Endothelial cell of umbilical vein (primary cell): ENCODE data around the gene NSD1. TPM values are rescaled to one million over a fixed set of nuclear protein-coding genes. Genes with fewer than 3 reads are reported as not detected.

ENCODE experiments used
- BruUV-seq: library from RNA; stranded (reverse); fragments of 400-500 nt; replicated peaks from 2 replicates; lab custom pipeline; 2021; lab: Mats Ljungman, UMichigan
- CTCF ChIA-PET: fragments of 300-600, 350-600 bp; sonication (Branson Sonifier 250); formaldehyde crosslinking; loops from one replicate; lab custom pipeline; 2021; ENCODE audit warnings: antibody characterized with exemption, inconsistent platforms; lab: Charles Lee
- POLR2A ChIA-PET: fragments of 300-600, 350-600 bp; sonication (Branson Sonifier 250); formaldehyde crosslinking; loops from one replicate; lab custom pipeline; 2021; ENCODE audit warnings: antibody characterized with exemption, inconsistent platforms; lab: Charles Lee
- DNase-seq: peaks from one replicate; pipeline ENCODE4 v3.0.0-alpha.2; 2011; ENCODE audit warnings: low read depth, low spot score
- FAIRE-seq: peaks from 2 replicates; lab custom pipeline; 2011; peaks lifted over from hg19 to GRCh38; lab: Jason Lieb, UNC
- H2AFZ ChIP-seq: 2 replicates; pipeline ENCODE4 v1.6.0; 2012; ENCODE audit warnings: low read depth, low read length, control low read depth, inconsistent platforms
- H3K27ac ChIP-seq: 2 replicates; pipeline ENCODE4 v1.5.1; 2011; ENCODE audit warnings: low read depth, mild to moderate bottlenecking, control low read depth, low read length, moderate library complexity; ENCODE audit not compliant: insufficient read depth
- H3K27me3 ChIP-seq, 2 experiments: 2 replicates each; pipeline versions ENCODE4 v1.6.0 to v1.6.1; 2011; ENCODE audit warnings: low read length in 2 of 2, mixed read lengths in 1 of 2; ENCODE audit not compliant: control insufficient read depth in 2 of 2, insufficient read depth in 2 of 2
- H3K36me3 ChIP-seq, 2 experiments: 2 replicates in 1 of 2; 3 replicates in 1 of 2; pipeline ENCODE4 v1.5.1; 2011; ENCODE audit warnings: low read length in 2 of 2, mild to moderate bottlenecking in 1 of 2, moderate library complexity in 1 of 2; ENCODE audit not compliant: control insufficient read depth in 2 of 2, insufficient read depth in 2 of 2; ENCODE audit errors: extremely low read depth in 1 of 2
- H3K4me1 ChIP-seq: 3 replicates; pipeline ENCODE4 v1.5.1; 2011; ENCODE audit warnings: mild to moderate bottlenecking, low read length; ENCODE audit not compliant: control insufficient read depth, insufficient read depth; ENCODE audit errors: extremely low read depth
- H3K4me2 ChIP-seq: 2 replicates; pipeline ENCODE4 v1.6.1; 2011; ENCODE audit warnings: low read length, control low read depth, mixed read lengths; ENCODE audit not compliant: insufficient read depth
- H3K4me3 ChIP-seq, 3 experiments: fragments of 200-600 bp in 1 of 3; sonication (generic), shearing (Covaris generic) in 1 of 3; replicated peaks in 1 of 3; 2 replicates each; pipeline ENCODE4 v1.5.1; 2011 to 2016; ENCODE audit warnings: control low read depth in 3 of 3, low read length in 3 of 3, mild to moderate bottlenecking in 2 of 3, inconsistent platforms in 1 of 3, low read depth in 1 of 3, moderate library complexity in 1 of 3; ENCODE audit not compliant: insufficient read depth in 1 of 3
- H3K79me2 ChIP-seq: 2 replicates; pipeline ENCODE4 v1.6.0; 2012; ENCODE audit warnings: low read length, inconsistent platforms; ENCODE audit not compliant: control insufficient read depth, insufficient read depth
- H3K9ac ChIP-seq: replicated peaks from 2 replicates; pipeline ENCODE3; 2011; ENCODE audit warnings: low read length, control low read depth; ENCODE audit not compliant: insufficient read depth; ENCODE audit errors: extremely low read depth
- H3K9me1 ChIP-seq: replicated peaks from 3 replicates; pipeline ENCODE4 v1.6.0; 2011; ENCODE audit warnings: mild to moderate bottlenecking, low read length; ENCODE audit not compliant: control insufficient read depth, insufficient read depth; ENCODE audit errors: extremely low read depth
- H3K9me3 ChIP-seq: replicated peaks from 2 replicates; pipeline ENCODE4 v1.5.1; 2012; ENCODE audit warnings: low read length, inconsistent platforms; ENCODE audit not compliant: control insufficient read depth, insufficient read depth
- H4K20me1 ChIP-seq: replicated peaks from 2 replicates; pipeline ENCODE3; 2011; ENCODE audit warnings: mild to moderate bottlenecking, low read length; ENCODE audit not compliant: control insufficient read depth, insufficient read depth; ENCODE audit errors: extremely low read depth
- CTCF ChIP-seq, 2 donors: IDR thresholded peaks; 1 replicate in 1 of 2; 2 replicates in 1 of 2; pipeline ENCODE4 v1.5.1; 2011; ENCODE audit warnings: low read length in 2 of 2, mild to moderate bottlenecking in 2 of 2, moderate library complexity in 2 of 2, control low read depth in 1 of 2, inconsistent platforms in 1 of 2, low read depth in 1 of 2; ENCODE audit not compliant: insufficient read depth in 1 of 2; ENCODE audit errors: extremely low read depth in 1 of 2
- EZH2 ChIP-seq: IDR thresholded peaks from 2 replicates; pipeline ENCODE4 v1.6.1; 2012; ENCODE audit warnings: borderline replicate concordance, low read depth, mild to moderate bottlenecking, moderate library complexity, low read length, inconsistent platforms; ENCODE audit not compliant: severe bottlenecking
- FOS ChIP-seq: IDR thresholded peaks from 2 replicates; pipeline ENCODE4 v1.6.1; 2011; ENCODE audit warnings: mild to moderate bottlenecking, low read length, moderate library complexity, borderline replicate concordance; ENCODE audit not compliant: insufficient read depth
- GATA2 ChIP-seq: IDR thresholded peaks from 2 replicates; pipeline ENCODE4 v1.7.0; 2011; ENCODE audit warnings: low read depth, mild to moderate bottlenecking, moderate library complexity, mixed read lengths, low read length; ENCODE audit not compliant: insufficient read length, insufficient read depth
- JUN ChIP-seq: IDR thresholded peaks from 2 replicates; pipeline ENCODE4 v1.6.1; 2011; ENCODE audit warnings: borderline replicate concordance, low read depth; ENCODE audit not compliant: insufficient read length, insufficient read depth
- MYC ChIP-seq: IDR thresholded peaks from one replicate; pipeline ENCODE4 v1.6.1; 2011; ENCODE audit warnings: mild to moderate bottlenecking, low read depth, low read length
- POLR2A ChIP-seq: IDR thresholded peaks from 2 replicates; pipeline ENCODE4 v1.6.1; 2012; ENCODE audit warnings: low read depth, mild to moderate bottlenecking, control low read depth, low read length
- POLR2AphosphoS5 ChIP-seq: IDR thresholded peaks from 2 replicates; pipeline ENCODE4 v1.6.1; 2012; ENCODE audit warnings: low read depth, mild to moderate bottlenecking, control low read depth, low read length, moderate library complexity; ENCODE audit not compliant: insufficient read depth
- dilution Hi-C: fragments of 300-500 bp; cut with MboI; formaldehyde crosslinking; loops from one replicate; pipeline ENCODE4 v1.15.0; 2019; ENCODE audit warnings: low sequenced_read_pairs; ENCODE audit not compliant: extremely low pct_ligation_motif_present
- intact Hi-C: fragments of 100-400 bp; cut with micrococcal nuclease; formaldehyde crosslinking; loops from one replicate; pipeline ENCODE4 v1.10.0; 2022
- polyA plus RNA-seq, 4 experiments: library from polyadenylated mRNA; depleted of rRNA in 3 of 4; stranded (reverse) in 3 of 4; unstranded in 1 of 4; fragments of >200 nt; gene quantifications; 2 replicates each; pipeline versions ENCODE4 v1.2.1 to v1.2.3, GENCODE V29; 2011 to 2012; ENCODE audit warnings: missing spikeins in 1 of 4
- total RNA-seq: library from RNA; stranded (reverse); gene quantifications from 2 replicates; pipeline ENCODE4 v1.2.3, GENCODE V29; 2021
- TF ChIP-seq, protein P1 (sequence below): IDR thresholded peaks from 2 replicates; pipeline ENCODE4 v1.6.1; 2011; ENCODE audit not compliant: insufficient read depth, insufficient read length

Gene NSD1
- total and polyA plus RNA-seq, 2 donors (not counting 3 experiments of a cell fraction or from before 2014, with no cell fraction given), result 14.4 to 90.4 TPM

DNA sequence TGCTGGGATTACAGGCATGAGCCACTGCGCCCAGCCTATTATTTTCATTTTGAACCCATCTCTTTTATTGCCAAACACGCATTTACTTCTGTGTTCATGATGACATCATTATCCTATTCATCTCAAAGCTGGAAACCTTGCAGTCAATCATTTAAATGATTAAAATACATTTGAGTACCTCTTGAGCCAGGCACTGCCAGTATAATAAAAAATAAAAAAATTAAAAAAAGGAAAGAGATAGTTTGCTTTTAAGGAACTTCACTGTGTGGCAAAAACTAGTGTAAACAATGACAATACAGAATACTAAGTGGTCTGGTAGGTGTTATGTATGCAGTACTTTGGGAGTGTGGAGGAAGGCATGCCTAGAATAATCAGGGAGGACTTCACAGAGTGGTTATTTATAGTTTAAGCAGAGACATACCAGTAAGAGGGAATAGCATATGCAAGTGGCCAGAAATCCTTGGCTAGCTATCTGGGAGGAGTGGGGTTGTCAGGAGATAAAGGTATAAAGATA lies 8.6 kb downstream of the NSD1 start:
- FAIRE-seq, result no peak
- H3K9me1 ChIP-seq, result no peaks in the 10 kb centered on the region
- H3K27me3 ChIP-seq, result no peaks in the 10 kb centered on the region
- H3K36me3 ChIP-seq, result peaks cover 9 to 12% of the 10 kb centered on the region in 2 experiments
- DNase-seq, result no peak
- TF ChIP-seq EZH2 (no peak), JUN (no peak), GATA2 (no peak)
- TF ChIP-seq, protein P1, sequence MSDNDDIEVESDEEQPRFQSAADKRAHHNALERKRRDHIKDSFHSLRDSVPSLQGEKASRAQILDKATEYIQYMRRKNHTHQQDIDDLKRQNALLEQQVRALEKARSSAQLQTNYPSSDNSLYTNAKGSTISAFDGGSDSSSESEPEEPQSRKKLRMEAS, result no peak
- no peak overlapping the region for H3K27ac ChIP-seq
- H2AFZ ChIP-seq, result no peak overlapping the region
- peaks cover 5% of the 10 kb centered on the region for H3K4me1 ChIP-seq
- intact Hi-C loops (no loop called here), dilution Hi-C loops (no loop called here)
- CTCF ChIA-PET, result no interaction called here
- no peaks in the 10 kb centered on the region for H3K9me3 ChIP-seq
- H3K79me2 ChIP-seq, result peaks cover 68% of the 10 kb centered on the region
- H3K4me2 ChIP-seq, result no peak overlapping the region
- no peak overlapping the region for H3K9ac ChIP-seq
- H3K4me3 ChIP-seq, result no peak overlapping the region
- POLR2A ChIA-PET, result no interaction called here
- H4K20me1 ChIP-seq, result peaks cover 4% of the 10 kb centered on the region
- no TSS peak for BruUV-seq

- Histone ChIP-seq H3K4me3 (no peak overlapping the region), H3K4me2 (no peak overlapping the region), H3K27me3 (no peaks in the 10 kb centered on the region), H3K9ac (no peak overlapping the region), H4K20me1 (no peaks in the 10 kb centered on the region), H3K36me3 (peaks cover 8 to 13% of the 10 kb centered on the region in 2 experiments), H3K9me3 (no peaks in the 10 kb centered on the region), H3K9me1 (no peaks in the 10 kb centered on the region), H3K4me1 (no peaks in the 10 kb centered on the region), H3K79me2 (peaks cover 68% of the 10 kb centered on the region), H3K27ac (no peak overlapping the region), H2AFZ (no peak overlapping the region)
- no TSS peak for BruUV-seq
- ChIA-PET POLR2A (no interaction called here), CTCF (interaction anchor here (0.9 kb wide), 1 partner anchor 9 kb away, joined by 3 read pairs; no protein-coding TSS in a partner anchor)
- no peak for DNase-seq
- no peak for FAIRE-seq
- no peak for TF ChIP-seq MYC
- TF ChIP-seq POLR2AphosphoS5, result no peak
- no peak for TF ChIP-seq JUN
- TF ChIP-seq GATA2, result no peak
- no peak for TF ChIP-seq EZH2
- TF ChIP-seq, protein P1, result no peak
- TF ChIP-seq POLR2A, result no peak
- TF ChIP-seq CTCF (IDR thresholded peaks at IDR 0.05; ENCODE audit: extremely low read depth in 1 of 2, insufficient read depth in 1 of 2, low read depth in 1 of 2, low read length in 2 of 2), result no peak
- no peak for TF ChIP-seq FOS
- dilution Hi-C loops, result no loop called here
- intact Hi-C loops, result no loop called here
These were observed 9.2 kb downstream of the NSD1 start for GRCh38 chr5:177142778-177143177.
